Measurements from ENCODE around the gene VEGFC.

The VEGFC gene

GRCh38 chr4:176795441-176795840, 2.7 kb upstream of the VEGFC start:
- DNase-seq, result no peak

- no peak for DNase-seq
Observed at GRCh38 chr4:176794651-176795050, 1.9 kb upstream of the VEGFC start.

GRCh38 chr4:176794151-176794550, 1.4 kb upstream of the VEGFC start:
- DNase-seq, result no peak

DNA sequence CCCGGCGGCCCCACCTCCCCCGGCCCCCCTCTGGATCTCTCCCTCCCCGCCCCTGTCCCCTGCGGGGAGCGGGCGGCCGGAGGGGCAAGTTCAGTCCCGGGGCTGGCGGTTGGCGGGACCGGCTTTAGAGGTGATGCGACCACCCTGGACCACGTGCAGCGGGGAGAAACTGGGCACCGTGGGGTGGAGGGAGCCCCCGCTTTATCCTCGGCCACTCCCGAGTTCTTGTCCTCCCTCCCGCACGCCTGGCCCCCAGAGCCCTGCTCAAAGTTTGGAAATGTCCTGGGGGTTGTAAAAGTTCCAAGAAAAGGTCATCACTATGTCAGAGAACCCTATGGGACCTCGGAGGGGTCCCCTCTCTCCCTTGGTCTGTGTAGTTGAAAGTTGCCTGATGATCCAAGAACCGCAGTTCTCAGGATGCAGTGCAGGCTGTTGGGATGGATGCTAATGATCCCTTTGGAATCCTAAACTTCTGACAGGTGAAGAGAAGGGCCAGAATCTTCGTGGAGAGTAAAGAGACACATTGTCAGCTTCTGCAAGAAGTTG, 411 bp upstream of the VEGFC start:
- no peak for DNase-seq

DNA sequence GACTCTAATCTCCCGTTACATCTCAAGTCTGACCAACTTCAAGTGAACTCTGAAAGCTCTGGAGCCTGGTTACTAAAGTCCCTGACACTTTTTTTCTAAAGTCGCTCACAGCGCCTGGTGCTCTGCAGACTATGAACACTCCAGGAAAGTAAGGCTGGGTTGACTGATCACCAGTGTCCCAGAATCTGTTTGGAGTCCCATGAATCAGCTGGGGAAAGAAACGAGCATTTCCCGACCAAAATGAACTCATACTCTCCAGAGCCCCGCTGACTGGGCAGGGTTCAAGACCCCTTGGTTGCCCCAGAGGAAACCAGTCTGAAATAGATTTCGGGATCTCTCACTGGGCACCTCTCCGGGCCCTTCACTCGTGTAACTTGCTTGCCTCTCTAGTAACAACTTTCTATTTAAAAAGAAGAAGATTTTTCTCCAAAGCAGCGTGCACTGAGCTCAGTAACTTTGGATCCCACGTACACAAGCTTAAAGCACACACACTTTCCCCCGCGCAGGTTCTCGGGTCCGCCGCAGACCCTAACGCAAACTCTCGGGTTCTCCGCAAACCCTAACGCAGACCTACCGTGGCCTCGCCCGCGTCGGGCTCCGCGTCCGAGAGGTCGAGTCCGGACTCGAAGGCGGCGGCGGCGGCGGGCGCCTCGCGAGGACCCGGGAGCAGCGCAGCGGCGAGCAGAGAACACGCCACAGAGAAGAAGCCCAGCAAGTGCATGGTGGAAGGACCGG, 964 bp downstream of the VEGFC start:
- DNase-seq, result no peak

DNA sequence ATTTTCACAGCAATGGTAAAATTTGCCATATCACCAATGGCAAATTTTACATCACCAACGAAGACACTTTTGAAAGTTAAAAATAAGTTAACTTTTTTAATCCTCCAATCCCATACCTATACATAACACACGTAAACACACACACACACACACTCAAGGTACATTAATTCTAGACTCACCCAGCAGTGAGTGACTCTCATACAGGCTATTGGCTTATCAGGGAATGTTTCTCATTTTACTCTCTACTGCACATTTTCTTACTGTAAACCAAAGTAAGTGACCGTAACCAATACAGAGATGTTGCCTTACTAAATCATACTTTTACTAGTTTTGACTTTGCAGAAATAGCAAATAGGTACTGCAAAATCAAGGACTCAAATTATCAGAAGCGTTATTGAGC, 2.3 kb downstream of the VEGFC start:
- no peak for DNase-seq

DNA sequence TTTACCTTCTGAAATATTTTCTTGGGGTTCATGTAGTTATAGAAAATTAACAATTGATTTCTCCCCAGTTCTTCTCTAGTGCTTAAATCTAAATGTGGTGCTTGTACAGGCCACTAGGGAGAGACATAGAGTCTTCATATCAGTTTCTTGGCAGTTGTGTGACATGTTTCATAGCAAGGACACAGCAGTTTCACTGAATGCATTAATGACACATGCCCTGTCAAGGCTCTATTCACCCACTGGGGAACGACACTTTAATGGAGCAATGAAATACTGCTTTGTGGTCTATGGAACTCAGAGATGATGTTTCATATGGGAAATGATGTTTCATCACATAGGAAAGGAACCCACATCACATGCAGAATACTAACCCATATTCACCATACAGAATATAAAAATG, 2.8 kb downstream of the VEGFC start:
- DNase-seq, result no peak

DNA sequence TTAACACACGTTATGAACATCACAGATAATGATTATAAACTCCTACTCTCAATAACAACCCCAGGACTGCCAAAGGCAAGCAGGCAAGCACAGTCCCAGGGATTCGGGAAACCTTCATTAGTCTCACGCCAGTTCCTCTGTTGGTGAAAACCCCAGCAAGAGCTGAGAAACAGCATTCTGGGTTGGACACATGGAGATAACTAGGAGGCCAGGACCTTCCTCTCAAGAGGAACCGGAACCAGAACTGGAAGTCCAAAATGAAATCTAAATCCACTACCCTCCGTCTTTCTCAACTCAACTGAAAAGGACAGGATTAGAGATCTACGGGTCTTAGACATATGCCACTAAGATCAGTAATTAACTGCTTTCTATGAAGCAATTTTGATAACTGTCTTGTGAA, 3.8 kb downstream of the VEGFC start:
- no peak for DNase-seq

DNA sequence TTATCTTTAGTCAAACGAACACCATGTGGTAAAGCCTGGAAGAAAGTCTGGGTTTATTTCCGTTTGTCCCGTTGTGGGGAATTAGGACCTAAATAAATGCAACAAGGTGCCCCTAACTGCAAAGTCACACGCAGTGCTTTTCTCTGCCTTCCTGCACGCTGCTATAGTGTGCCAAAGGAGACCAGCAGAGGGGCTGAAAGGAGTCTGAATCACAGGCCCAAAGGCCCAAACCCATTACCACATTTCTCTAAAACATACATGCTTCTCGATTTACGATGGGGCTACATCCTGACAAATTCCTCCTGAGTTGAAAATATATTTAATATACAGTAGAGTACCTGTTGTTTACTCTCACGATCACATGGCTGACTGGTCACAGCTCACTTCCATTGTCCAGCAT, 4.5 kb downstream of the VEGFC start:
- no peak for DNase-seq

DNA sequence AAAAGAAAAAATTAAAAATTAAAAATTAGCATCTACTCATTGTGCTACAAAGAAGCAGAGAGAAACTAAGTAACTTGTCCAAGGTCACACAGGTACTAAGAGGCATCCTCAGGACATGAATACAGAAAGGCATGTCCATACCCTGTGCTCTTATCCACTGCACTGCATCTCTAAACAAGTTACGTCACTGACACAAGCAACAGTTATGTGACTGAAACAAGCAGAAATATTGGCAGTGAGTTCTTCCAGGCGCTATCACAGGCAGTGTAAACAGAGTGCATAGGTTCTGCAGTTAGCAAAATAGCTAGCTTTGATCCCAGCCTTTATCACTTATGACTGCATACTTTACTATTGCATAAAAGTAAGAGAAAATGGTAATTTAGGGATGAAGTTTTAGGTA, 7.9 kb downstream of the VEGFC start:
- DNase-seq, result no peak

DNA sequence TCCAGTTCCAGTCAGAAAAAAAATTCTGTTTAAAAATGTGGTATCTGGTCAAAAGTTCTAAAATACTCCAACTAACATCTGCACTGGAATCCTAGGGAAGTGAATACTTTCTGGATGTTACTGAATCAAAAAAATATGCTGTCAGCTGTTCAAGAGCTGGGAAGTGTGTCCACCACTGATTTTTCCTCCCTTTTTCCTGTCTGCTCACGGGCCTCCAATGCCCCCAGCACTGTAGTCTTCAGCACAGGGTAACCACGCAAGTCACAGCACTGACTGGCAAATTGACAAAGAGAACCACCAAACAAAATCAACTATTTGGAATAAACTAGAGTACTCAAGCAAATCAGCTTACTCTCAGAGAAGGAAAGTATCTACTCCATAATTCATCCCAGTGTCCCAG, 9.9 kb downstream of the VEGFC start:
- no peak for DNase-seq

DNA sequence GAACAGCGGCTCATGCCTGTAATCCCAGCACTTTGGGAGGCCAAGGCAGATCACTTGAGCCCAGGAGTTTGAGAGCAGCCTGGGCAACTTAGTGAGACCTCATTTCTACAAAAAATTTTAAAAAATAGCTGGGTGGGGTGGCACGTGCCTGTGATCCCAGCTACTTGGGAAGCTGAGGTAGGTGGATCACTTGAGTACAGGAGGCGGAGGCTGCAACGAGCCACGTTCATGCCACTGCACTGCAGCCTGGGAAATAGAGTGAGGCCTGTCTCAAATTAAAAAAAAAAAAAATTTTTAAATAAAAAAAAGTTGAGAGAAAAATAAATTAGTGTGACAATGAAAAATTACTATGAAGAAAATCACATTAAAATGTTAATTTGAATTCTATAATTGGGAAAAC, 10.5 kb downstream of the VEGFC start:
- no peak for DNase-seq

DNA sequence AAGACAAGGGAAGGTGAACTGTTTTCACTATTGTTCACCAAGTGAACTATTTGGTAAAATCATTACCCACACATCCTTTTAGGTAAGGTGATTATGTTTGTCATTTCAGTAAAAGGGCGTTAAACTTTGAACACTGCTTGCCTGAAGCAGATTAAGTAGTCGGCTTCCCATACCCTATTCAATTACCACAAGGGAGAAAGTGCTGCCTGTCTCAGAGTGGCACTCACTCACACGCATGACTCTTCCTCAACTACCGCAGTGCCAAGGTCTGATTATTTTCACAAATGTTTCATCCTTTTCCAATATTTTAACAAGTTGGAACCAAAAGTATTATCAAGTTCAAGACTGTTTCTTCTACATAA, 11.0 kb downstream of the VEGFC start:
- no peak for DNase-seq

DNA sequence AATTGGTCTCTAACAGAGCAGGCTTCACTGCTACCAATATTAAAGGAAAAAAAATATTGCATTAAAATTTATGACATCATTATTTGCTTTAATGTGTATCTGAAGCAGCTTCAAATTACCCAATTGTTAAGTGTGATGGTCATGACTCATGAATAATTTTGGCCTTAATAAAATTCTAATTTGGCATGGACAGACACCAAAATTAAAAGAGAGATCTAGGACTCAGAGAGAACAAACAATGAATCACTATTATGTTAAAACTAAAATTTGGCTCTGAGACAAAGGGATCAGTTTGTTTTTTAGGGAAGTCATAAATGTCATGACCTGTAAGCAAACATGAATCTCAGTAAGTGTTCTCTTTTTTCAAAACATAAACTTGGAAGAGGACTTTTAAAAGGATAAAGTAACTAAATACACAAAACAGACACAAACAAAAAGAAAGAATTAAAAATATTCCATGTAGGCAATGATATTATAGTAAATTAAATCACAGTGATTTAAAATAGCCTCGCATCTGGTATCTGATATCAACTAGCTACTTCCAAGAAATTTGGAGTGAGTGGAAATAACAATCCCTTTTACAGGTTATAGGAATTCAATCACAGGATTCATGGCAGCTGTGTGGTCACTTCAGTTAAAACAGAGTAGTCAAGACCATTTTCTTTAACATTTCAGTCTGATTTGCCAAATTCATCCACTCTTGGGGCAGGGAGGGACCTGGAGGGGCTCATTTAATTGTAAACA, 11.6 kb downstream of the VEGFC start:
- DNase-seq, result no peak

- DNase-seq, result no peak
Observed at GRCh38 chr4:176779421-176779820, 13.3 kb downstream of the VEGFC start.

DNA sequence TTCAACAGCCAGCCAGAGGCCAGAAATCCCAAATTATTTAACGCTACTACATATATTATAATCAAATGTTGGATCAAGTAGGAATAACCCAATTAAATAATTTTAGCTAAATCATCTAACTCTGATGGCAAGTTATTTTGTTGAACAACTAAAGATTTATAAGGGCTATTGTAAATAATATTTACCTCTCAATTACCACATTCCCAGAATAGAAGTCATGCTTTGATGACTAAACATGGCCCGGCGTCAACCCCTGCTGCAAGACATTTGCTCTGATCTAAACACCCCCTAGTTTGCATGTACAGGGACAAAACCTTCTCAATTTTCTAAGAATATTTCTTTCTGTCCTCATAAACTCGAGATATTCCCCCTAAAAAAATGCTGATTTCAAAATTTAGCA, 14.2 kb downstream of the VEGFC start:
- no peak for DNase-seq

- DNase-seq, result no peak
Observed at GRCh38 chr4:176778063-176778462, 14.7 kb downstream of the VEGFC start.

GRCh38 chr4:176775338-176775737, 17.4 kb downstream of the VEGFC start:
- DNase-seq, result no peak

DNA sequence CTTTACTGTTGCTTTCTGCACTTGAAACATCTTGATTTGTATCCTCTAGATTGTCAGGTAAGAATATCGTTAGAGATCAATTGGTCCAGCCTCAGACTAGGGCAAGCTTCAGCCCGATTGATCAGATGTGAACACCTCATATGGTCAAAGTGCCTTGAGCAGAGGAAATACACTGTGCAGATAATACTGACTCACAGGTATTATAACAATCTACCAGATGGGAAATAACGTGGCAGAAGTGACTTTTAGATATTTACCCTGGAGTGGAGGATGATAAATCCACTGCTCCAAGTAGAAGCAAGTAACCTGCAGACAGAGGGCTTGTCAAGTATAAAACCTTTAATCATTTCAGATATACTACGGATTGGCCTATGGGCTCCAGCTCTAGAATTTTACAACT, 17.9 kb downstream of the VEGFC start:
- DNase-seq, result no peak

DNA sequence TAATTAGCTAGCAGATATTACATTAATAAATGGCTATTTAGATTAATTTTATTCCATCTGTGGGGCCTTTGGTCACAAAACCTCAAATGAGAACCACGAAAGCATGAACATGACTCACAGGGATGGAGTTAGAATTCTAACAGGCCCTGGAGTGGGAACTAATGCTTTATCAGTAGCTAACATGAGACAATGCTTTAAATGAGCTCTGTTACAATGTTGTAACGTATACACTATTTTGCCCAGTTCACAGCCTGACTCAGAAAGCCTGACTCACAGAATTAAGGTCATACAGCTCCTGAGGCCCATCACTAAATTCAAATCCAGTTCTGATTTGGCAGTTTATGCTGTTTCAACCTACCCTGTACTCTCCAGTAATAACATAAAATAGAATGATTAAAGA, 23.2 kb downstream of the VEGFC start:
- DNase-seq, result no peak

DNA sequence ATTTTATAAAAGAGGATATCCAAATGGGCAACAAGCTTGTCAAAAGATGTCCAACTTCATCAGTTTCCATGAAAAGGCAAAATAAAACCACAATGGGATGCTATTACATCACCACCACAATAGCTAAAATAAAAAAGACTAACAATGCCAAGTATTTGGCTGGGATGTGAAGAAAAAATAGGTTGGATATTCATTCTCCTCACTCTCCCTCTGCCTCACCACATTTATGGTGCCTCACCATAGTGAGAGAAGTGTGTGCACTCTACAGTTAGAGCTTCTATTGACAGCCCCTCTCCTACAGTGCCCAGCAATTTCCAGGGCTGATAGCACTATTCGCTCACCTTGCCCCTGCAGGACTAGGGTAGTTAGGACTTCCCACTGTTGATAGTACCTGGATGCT, 25.5 kb downstream of the VEGFC start:
- no peak for DNase-seq

DNA sequence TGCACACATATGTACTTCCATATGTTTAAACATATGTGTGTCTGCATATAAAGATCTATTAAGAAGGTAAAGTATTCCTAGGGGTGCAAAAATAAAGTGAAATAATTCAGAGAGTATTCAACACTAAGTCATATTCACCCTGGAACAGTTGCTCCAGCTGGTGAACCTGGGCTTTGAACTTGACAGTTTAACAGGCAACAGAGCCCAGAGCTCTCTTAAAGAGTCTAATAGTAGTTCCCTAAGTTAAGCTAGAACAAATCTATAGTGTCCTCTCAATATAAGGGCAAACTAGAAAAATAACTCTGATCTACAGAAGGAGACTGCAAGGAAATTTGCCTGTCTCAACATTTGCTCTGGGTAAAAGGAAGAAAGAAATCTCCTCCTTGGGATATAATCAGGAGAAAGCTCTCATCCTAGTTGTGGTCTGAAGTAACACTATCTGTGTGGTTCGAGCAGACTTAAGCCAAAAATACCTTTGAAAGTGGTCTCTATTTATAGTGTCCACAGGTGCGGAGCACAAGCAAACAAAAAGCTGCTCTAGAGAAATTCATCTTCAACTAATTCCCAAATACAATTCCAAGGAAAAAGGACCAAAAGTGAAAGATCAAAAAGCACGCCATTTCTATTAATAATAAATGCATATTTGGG, 29.9 kb downstream of the VEGFC start:
- DNase-seq, result no peak

DNA sequence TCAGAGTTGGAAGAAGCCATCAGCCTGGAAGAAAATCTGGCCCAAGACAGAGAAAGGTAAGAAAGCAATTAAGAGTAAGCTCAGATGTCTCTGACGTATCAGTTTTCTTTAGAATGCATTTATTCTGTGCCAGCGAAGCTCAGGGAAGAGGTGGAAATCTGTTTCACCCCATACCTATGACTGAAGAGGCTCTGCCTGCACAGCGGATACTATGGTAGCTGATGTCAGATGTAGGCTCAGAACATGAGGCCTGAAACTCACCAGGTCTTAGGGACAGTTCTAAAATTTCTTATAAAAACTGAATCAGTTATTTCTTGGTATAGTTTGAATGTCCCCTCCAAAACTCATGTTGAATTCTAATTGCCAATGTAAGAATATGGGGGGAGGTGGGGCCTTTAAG, 30.9 kb downstream of the VEGFC start:
- no peak for DNase-seq

- no peak for DNase-seq
Observed at GRCh38 chr4:176760471-176760870, 32.3 kb downstream of the VEGFC start.
